H1 (cell line): ENCODE data around the gene RNASE7. TPM values are rescaled to one million over a fixed set of nuclear protein-coding genes. Genes with fewer than 3 reads are reported as not detected.
A peak's percentile ranks its signal among the peaks of the same experiment; 100 is the strongest.

ENCODE experiments used
- POLR2A ChIP-seq, 2 experiments: IDR thresholded peaks; 1 replicate in 1 of 2; 2 replicates in 1 of 2; pipeline ENCODE4 v1.6.1; 2011; ENCODE audit warnings: low read depth in 2 of 2, low read length in 2 of 2, mild to moderate bottlenecking in 2 of 2; ENCODE audit errors: control extremely low read depth in 1 of 2
- polyA plus RNA-seq, 7 experiments: library from polyadenylated mRNA; depleted of rRNA in 3 of 7; stranded (reverse) in 5 of 7; unstranded in 2 of 7; fragments of >200 nt in 5 of 7; fragments of 200-250 nt in 2 of 7; gene quantifications; 1 replicate in 5 of 7; 2 replicates in 1 of 7; 4 replicates in 1 of 7; pipeline versions ENCODE4 v1.2.1 to v1.2.3, GENCODE V29; 2011 to 2013; ENCODE audit warnings: missing spikeins in 2 of 7, mixed read lengths in 2 of 7
- total RNA-seq: library from RNA; stranded (reverse); fragmentation: NEBNext Ultra II Directional; extraction: Animal tissue kit (Norgen Biotek cat#: 25700); gene quantifications from 2 replicates; pipeline ENCODE4 v1.2.1, GENCODE V29; 2021

Gene RNASE7
- total and polyA plus RNA-seq, 2 of the 8 experiments (the other 6 are each of a cell fraction or from before 2014, with no cell fraction given), result not detected

DNA sequence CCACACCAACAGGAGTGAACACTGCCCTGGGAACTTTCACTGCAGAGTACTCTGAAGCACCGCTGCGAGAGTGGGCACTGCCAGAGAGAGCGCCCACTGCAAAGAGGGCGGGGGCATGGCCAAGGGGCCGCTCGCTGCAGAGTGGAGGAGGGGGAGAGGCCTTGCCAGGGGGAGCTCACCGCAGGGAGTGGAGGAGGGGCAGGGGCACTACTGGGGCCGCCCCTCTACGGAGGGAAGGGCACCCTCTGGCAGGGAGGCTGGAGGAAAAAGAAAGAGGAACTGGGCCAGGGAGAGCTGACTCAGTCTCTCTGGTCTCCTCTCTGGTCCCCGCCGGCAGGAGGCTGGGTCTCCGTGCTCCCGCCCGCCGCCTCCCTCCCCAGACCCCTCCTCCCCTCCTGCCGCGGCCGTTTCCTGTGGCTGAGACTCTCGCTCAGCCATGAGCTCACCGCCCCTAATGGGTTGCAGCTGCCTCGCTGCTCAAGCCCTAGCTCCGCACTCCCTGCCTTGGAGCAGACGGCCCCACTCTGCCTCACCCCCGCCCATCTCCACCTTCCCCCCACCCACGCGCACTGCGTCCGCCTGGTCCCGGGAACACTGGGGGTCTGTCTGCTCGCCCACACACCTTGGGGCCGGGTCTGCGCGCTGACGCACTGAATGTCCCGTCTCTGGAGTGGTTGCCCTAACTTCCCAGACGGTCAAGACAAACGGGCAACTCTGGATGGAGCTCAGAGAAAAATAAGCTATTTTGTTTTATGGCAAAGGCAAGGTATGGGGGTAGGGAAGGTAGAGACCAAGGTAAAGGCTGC lies 29.3 kb downstream of the RNASE7 start (continued):
- TF ChIP-seq POLR2A (IDR thresholded peaks at IDR 0.05; ENCODE audit: control extremely low read depth in 1 of 2, low read depth in 2 of 2, low read length in 2 of 2), result peak in 1 of 2 experiments; percentile 73; a peak in 1 of 3 replicates
- TF ChIP-seq, all 59 proteins: peak for 6
